HG02840 (cell line): ENCODE data around the gene TRIL.

ENCODE experiments used
- ATAC-seq: cut with Tn5 transposase; IDR thresholded peaks from one replicate; pipeline ENCODE4 v1.9.1; 2021; ENCODE audit warnings: mild to moderate bottlenecking, moderate library complexity, moderate number of reproducible peaks; ENCODE audit not compliant: unreplicated experiment, low FRiP score

Gene TRIL

DNA sequence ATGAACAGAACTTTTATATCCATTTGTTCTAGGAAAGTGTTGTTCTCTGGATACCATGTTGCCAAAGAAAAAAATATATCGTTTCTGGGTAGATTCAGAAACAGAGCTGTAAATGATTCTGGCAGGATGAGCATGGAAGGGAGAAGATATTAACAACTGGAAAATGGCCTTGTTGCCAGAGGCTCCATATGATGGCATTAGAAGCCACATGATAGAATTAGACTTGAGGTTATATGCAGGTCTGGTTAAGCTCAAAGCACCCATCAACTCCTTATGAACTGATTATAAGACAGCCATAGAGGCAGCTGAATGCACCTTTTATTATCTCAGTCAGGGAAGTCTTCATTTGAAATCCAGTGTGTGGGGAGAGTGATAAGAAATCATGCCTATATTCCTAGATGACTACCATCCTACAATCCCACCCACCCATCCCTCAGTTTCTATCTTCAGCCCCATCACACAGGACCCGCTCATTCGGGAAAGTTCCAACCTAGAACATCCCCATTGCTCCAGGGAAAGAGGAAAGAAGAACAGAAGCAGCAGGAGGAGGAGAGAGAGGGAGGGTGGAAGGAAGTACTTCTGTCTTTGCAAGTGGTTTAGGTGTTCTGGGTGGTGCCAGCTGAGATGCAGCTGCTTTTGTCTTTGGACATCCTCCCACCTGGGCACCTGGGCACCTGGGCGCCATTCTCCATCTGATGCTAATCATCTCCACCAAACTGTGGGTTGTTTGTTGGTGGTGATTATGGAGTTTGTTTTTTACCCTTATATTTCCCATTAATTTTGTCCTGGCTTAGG is 25.5 kb upstream of the TRIL start:
- ATAC-seq: no peak

DNA sequence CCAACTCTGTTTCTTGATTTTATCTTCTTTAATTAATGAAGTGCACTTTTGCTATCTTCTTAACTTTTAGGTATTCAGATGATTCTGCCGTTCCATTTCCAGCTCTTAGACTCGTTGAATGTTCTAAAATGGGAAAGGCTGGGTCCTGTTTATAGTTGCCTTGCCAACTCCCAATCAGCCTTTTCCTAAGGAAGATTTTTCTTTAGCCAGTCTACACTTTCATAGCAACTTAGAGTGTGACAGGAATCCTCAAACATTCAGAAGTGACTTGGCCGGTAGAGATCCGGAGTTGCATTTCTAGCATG is 23.0 kb upstream of the TRIL start:
- no peak for ATAC-seq

DNA sequence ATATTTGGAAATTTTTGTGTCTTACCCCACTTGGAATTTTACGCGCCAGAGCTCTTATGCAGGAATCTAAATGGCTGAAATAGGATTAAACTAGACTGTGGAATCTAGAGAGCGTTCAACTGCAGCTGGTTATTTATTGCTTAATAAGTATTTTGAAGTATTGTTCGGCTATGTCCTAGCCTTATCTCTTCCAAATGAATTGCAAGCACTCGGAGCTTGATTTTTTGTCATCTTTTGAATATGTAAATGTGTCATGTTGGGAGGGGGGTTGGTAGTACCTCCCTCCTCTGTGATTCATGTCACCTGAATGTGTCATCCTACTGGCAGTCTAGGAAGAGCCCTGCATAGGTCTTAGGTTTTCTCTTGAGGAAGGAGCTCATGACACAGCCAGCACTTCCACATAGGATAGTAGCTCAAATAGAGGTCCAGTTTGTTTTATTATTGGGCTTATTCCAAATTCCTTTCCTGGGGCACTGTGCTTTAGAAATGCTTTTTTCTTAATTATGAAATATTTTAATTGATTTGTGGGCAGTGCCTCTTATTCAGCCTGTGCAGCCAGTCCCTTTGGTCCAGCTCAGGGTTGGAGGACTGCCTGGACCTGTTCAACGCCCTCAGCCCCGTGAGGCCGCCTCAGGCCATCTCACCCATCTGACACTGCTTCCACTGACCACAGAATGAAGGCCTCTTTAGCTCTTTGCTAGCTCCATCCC is 22.5 kb upstream of the TRIL start:
- ATAC-seq: no peak

DNA sequence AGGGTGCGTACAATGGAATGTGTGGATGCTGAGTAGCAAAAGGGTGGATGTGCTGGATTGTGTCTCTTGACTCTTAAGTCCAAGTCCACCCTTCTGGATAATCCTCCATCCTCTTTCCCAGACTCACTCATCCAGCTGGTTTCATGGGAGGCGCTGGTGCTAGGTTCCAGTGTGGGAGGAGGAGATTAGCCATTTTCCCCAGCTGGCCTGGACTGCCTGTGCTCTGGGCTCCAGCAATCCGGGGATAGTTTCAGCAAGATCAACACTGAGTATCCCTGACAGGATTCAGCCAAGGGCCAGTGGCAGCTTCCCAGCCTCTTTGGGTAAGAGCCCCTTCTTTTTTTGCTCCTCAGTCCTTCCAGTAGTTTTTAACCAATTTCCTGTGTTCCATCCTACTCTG is 21.6 kb upstream of the TRIL start:
- ATAC-seq: no peak

DNA sequence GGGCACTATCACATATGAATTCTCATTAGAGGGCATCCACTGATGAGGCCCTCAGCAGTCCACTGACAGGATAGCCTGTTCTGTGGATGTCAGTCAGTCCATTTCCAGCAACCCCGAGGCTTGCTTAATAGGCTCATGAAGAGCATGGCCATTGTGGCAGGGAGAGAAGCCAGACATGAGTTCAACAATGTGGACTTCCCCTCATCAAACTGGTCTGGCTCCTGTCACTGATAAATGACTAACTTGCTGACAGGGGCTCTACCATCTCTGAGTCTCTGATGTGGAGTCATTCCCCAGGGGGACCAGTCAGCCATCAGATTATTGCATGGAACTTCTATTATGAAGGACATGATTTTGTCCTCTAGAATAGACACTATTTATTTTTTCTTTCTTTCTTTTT is 19.8 kb upstream of the TRIL start:
- no peak for ATAC-seq

DNA sequence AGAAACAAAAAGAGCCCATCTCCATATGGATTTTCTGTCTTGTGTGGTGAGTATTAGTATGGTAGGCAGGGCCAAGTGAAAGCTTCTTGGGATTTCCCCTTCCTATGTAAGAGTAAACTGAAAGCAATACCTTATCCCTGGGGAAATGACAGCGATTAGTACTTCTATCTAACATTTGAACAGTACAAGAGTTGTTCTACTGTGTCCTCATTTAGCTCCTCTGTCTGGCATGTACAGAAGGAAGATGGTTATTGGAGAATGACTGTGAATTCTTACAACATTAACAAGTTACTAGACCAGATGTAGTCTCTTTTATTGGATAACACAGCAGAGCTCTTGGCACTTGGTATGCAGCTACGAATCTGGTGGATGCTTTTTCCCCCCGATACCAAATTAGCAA is 17.9 kb upstream of the TRIL start:
- no peak for ATAC-seq

DNA sequence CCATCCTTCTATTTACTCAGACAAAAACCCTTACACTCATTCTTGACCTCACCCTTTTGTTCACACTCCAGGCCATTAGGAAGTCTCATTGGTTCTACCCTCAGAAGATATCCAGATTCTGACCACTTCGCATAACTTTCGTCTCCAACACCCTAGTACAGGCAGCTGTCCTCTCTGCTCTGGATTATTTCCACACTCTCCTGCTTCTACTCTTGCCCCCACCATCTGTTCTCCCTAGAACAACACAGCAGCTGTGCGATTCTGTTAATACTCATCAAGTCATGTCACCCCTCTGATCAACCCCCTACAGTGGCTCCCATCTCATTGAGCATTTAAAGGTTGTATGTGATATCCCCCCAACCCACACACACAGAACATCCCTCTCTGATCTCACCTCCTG is 15.5 kb upstream of the TRIL start:
- ATAC-seq: no peak

DNA sequence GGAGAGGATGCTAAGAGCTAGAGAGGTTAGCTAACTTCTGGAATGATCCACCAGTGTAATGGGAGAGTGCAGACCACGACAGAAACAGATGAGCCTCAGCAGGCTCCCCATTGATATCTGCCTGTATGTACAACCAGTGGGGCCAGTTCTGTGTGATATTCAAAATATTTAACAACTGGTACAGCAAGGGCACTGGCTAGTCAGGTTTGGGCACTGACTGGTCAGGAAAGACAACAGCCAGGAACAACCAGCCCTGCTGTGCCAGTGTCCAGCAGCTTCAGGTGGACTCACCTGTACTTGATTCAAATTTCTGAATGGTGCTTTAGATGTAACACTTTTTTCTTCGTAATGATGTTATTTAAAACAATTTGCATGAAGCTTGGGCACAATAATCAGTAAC is 5.9 kb upstream of the TRIL start:
- ATAC-seq: no peak

DNA sequence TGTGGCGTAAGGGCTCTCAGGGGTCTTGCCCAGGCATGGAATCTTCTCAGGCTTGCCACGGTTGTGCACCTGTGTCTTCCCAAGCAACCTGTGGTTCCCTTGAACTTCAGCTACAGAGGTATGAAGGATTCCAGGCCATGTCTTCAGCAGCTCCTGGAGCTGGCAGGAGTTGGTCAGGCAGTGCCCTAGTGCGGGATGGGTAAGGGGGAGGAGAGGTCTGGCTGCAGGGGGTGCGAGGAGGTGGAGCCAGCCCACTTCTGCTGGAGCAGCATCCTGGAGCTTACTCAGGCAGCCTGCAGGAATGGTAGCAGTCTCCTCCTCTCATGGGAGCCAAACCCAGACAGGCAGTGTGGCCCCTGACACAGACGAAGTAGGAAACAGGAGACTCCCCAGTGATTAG is 3.8 kb upstream of the TRIL start:
- ATAC-seq: no peak

DNA sequence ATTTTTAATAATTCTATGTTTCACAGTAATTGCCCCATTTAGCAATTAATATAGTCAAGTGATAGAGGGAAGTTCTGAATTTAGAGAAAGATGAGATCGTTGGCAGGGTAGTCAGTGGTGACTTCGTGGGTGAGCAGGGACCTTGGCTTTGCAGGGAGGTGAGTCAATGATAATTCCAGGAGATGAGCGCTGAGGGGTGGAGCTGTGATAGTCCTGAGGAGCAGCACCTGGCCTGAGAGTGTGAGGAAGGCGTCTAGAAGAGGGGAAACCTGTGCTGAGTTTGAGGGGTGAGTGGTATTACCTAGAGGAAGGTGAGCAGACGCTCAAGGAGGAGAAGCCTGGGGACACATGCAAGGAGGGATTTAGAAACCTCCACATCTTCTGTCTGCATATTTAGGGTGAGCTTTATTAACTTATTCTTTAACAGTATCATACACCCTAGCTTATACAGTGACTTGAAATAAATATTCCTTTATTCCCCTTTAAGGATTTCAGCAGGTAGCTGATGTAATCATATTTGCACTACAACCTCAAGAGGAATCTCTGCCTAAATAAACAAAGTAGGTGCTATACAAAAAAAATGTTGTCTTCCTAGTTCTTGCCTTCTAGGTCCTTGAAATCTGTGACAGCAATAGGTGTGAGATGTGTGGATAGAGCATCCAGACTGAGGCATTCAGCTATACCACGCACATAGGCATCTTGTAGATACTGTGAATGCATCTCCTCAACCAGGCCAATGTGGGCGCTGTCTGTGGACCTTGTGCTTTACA is 2.1 kb upstream of the TRIL start:
- no peak for ATAC-seq

DNA sequence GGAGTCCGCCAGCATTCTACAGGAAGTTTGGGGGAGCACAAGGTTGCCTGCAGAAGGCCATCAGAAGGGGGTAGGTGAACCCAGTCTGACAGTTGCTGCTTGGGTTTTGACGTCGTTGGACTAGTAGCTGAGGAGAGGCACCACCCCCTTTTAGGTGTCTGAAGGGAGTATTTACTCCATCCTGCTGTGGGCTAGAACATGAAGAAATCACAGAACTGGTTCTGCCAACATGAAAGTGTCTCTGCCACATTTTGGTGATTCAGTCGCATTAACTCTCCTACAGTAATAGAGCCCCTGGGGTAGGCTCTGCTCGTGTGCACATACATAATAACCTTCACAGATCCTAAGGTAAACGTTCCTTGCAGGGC is 834 bp upstream of the TRIL start:
- ATAC-seq: no peak

DNA sequence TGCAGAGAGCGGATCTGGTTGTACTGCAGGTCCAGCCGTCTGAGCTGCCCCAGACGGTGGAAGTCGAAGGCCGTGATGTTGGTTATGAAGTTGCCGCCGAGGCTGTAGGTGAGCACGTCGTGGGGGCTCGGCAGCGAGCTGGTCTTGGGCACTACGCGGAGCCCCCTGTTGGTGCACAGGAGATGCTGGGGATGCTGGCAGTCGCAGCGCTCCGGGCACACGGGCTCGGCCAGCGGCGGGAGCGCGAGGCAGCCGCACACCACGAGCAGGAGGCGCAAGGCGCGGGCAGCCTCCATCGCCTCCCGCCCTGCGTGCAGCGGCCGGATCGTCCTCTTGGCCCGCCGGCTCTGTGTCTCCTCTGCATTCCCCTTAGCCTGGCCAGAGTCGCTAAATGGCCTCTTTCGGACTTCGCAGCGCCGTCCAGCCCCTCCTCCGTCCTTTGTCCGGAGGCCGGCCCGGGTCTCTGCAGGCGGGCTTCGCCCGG is 337 bp downstream of the TRIL start:
- no peak for ATAC-seq

DNA sequence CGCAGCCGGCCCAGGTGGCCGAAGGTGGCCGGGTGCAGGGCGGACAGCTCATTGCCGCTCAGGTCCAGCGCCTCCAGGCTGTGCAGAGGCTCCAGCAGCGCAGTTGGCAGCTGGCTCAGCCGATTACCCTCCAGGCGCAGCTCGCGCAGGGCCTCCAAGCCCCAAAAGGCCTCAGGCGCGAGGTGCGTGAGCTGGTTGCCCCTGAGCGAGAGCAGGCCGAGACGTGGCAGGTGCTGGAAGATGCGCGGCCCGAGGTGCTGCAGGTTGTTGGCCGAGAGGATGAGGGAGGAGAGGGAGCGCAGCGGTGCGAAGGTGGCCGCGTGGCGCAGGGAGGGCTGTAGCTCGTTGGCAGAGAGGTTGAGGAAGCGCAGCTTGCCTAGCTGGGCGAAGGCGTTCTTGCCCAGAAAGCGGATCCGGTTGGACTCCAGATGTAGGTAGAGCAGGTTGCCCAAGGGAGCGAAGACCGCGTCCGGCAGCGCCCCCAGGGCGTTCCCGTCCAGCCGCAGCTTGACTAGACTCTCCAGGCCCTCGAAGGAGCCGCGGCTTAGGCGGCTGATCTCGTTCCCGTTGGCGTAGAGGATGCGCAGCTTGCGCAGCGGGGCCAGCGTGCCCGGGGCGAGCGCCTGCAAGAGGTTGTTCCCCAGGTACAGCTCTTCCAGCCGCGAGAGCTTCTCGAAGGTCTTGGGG is 923 bp downstream of the TRIL start:
- no peak for ATAC-seq

DNA sequence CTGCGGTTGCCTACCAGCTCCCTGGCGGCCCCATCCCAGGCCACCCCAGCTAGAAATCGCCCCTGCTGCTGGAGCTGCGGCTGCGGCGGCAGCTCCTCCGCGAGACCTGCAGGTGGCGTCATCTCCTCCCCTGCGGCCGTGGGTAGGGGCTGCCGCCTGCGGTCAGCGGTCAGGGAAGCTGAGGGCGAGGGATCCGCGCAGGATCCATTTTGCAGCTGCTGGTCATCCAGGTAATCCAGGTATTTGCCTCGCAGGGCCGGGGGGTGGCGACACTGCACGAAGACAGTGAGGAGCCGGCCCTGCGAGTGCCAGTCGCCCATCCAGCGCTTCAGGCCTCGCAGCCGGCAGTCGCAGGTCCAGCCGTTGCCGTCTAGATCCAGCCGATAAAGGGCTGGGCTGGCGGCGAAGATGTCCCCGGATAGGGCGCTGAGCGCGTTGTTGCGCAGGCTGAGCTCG is 1.5 kb downstream of the TRIL start:
- no peak for ATAC-seq

DNA sequence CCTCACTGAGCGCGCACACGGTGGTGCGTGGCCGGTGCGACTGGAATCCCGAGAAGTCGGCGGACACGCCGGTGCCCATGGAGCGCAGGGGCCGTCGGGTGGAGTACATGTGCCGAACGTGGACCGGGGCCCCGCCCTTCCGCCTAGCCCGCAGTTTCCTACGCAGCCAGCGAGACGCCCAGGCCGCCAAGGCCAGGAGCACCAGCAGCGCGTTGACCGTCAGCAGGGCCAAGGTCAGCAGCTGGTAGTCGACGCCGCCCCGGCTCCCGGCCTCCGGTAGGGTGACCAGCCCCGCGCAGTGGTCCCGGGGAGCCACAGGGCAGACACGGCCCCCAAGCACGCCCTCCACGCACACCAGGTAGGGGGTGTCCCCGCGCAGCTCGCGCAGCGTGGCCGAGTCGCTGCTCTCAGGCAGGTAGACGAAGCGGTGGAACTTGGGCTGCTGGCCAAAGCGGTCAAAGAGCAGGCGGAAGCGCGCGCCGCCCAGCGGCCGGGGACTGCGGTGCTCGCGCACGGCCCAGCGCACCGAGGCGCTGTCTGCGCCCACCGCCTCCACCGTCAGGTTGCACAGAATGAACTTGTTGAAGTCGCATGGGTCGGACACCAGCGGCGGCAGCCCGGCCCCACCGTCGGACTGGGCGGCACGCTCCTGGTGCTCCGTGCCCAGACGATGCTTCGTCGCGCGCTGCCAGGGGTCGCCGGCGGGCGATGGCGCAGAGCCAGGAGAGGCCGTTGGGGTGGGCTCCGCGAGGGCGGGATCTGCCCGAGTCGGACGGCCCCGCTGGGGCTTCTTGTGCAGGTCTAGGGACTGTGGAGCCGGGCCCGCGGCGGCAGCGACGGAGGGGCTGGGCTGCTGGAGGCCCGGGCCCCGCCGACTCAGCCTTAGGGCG is 2.2 kb downstream of the TRIL start:
- ATAC-seq: no peak

DNA sequence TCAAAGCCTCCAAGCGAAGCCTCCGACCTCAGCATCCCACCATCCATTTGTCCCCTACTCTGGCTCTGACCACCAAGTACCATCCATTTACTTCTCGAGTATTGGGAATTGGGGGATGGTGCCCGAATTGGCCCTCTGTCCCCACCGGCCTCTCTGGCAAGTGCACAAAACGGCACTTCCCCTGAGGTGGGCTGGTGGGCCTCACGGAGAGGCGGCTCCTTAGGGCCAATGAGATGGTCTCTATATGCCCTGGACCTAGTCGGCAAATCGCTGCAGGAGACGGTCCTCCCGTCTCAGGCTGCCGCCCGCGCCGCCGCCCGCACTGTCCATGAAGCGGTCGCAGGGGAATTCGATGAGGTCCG is 2.8 kb downstream of the TRIL start:
- ATAC-seq: no peak

DNA sequence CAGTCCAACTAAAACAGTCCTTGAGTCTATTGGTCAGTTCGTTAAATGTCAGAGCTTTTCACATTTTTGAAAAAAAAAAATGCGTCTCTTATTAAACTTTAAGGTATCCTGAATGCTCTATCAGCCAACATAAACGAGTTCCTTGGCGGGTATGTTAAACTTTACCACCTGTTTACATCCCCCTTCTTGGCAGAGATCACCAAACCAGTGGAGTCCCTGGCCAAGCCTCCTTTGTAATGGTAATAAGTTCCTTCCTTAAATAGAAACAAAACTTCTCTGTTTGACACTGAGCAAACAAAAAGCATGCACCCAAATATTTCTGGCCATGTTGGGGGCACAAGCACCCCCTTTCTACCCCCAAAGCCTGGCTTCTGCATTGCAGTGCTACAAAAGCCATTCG is 3.2 kb downstream of the TRIL start:
- no peak for ATAC-seq

DNA sequence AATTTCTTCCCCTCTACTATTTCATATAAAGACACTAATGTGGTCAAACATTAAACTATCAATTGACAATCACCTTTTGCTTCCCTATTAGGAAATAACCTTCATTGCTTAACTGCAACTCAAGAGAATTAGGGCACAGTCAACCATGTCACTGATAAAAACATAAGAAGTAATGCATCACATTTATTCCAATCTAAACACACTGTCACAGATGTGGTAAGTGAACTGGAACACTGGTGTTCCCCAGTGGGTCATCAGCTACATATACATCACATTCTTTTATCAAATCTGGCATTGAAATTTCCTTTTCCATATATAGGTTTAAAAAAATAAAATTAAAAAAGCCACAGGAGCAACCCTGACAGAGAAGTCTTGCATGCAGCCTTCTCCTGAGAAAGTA is 3.7 kb downstream of the TRIL start:
- no peak for ATAC-seq

DNA sequence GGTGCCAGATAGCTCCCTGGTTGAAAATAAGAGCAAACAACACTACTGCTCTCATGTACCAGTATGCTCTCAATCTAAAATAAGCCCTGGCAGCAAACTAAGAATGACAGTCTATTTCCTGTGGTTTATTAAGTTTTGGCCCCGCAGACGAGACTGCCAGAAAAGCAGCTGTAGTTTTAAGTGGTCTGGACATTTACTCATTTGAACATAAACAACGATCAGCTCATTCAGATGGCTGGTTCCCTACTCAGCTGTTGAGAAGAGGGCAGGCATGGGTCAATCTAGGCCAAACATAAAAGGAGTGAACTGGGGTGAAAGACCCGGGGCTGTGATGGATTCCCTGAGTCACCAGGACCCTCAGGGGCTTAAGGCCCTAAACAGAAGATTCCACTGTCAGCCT is 4.5 kb downstream of the TRIL start:
- ATAC-seq: no peak

DNA sequence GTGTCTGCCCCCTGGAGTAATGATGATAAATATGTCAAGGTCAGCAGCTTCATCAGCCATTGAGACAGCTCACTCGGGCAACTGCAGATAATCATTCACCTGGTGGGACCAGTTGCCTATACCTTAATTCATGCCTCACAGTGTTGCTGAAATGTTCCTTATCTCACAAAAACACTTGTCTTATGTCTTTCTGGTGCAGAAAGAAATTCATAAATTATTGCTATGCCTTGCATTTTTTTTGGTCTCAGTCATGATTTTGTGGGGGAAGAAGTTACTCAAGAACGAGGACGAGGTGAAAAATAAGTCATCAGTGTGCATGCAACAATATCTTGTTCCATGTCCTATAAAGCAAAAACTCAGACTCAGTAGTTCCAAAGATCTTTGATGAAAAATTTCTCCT is 16.0 kb downstream of the TRIL start:
- ATAC-seq: no peak
